CD4-positive, alpha-beta T cell (primary cell): ENCODE results near the gene FOXD3. TPM values are rescaled to one million over a fixed set of nuclear protein-coding genes. Genes with fewer than 3 reads are reported as not detected.
A peak's percentile ranks its signal among the peaks of the same experiment; 100 is the strongest.

Source experiments
- ATAC-seq: fragments of 200-7000 bp; cut with Tn5 transposase; one replicate; pipeline ENCODE4 v1.10.0; 2022; ENCODE audit warnings: mild to moderate bottlenecking; ENCODE audit not compliant: poor library complexity
- CTCF ChIA-PET: fragments of 350-600 bp; sonication (Branson Sonifier 250); formaldehyde crosslinking; loops from one replicate; lab custom pipeline; 2021; ENCODE audit warnings: antibody characterized with exemption, inconsistent platforms; lab: Charles Lee
- POLR2A ChIA-PET: fragments of 350-600 bp; sonication (Branson Sonifier 250); formaldehyde crosslinking; loops from one replicate; lab custom pipeline; 2021; ENCODE audit warnings: antibody characterized with exemption, inconsistent platforms; lab: Charles Lee
- DNase-seq, 14 experiments: peaks; one replicate each; pipeline ENCODE4 v3.0.0-alpha.2; 2013 to 2020; ENCODE audit warnings: mixed read lengths in 2 of 14
- H3K27ac ChIP-seq, 2 donors: one replicate each; pipeline versions ENCODE4 v1.5.1 to v1.7.0; 2013; ENCODE audit warnings: low read length in 2 of 2, low read depth in 1 of 2, mild to moderate bottlenecking in 1 of 2
- H3K27me3 ChIP-seq, 2 experiments: 1 replicate in 1 of 2; 2 replicates in 1 of 2; pipeline versions ENCODE4 v1.6.1 to v1.7.0; 2013; ENCODE audit warnings: low read length in 2 of 2, control low read depth in 1 of 2, mild to moderate bottlenecking in 1 of 2, moderate library complexity in 1 of 2; ENCODE audit not compliant: insufficient read depth in 2 of 2, control insufficient read depth in 1 of 2
- H3K36me3 ChIP-seq: one replicate; pipeline ENCODE4 v1.6.1; 2013; ENCODE audit warnings: low read length, control low read depth; ENCODE audit not compliant: insufficient read depth
- H3K4me1 ChIP-seq: one replicate; pipeline ENCODE4 v1.6.1; 2013; ENCODE audit warnings: low read length, control low read depth; ENCODE audit not compliant: insufficient read depth
- H3K4me3 ChIP-seq: one replicate; pipeline ENCODE4 v1.5.1; 2013; ENCODE audit warnings: mild to moderate bottlenecking, low read length, moderate library complexity
- H3K9me3 ChIP-seq, 2 experiments: 1 replicate in 1 of 2; 2 replicates in 1 of 2; pipeline versions ENCODE4 v1.6.1 to v1.7.0; 2013; ENCODE audit warnings: low read length in 2 of 2, mild to moderate bottlenecking in 2 of 2, control low read depth in 1 of 2, moderate library complexity in 1 of 2; ENCODE audit not compliant: control insufficient read depth in 1 of 2, insufficient read depth in 1 of 2
- H3K27ac Mint-ChIP-seq: one replicate; pipeline ENCODE4 v1.8.0; 2020; ENCODE audit warnings: mixed read lengths
- H3K27me3 Mint-ChIP-seq: one replicate; pipeline ENCODE4 v1.8.0; 2021; ENCODE audit warnings: mixed read lengths
- H3K36me3 Mint-ChIP-seq: one replicate; pipeline ENCODE4 v1.8.0; 2021; ENCODE audit warnings: low read depth, mixed read lengths
- H3K4me1 Mint-ChIP-seq: one replicate; pipeline ENCODE4 v1.8.0; 2021; ENCODE audit warnings: low read depth, mixed read lengths
- H3K4me3 Mint-ChIP-seq: one replicate; pipeline ENCODE4 v1.8.0; 2020; ENCODE audit warnings: mild to moderate bottlenecking, mixed read lengths
- H3K9me3 Mint-ChIP-seq: one replicate; pipeline ENCODE4 v1.8.0; 2020; ENCODE audit warnings: mixed read lengths
- CTCF ChIP-seq: fragments of 200-600 bp; IDR thresholded peaks from one replicate; pipeline ENCODE4 v1.8.0; 2022; ENCODE audit warnings: antibody characterized with exemption, mild to moderate bottlenecking
- intact Hi-C, 2 experiments: fragments of 100-400 bp; cut with DNase I in 1 of 2; cut with micrococcal nuclease in 1 of 2; formaldehyde crosslinking; loops; one replicate each; pipeline versions ENCODE4 v1.15.1 to v1.9.0; 2023 to 2025; cut with DNase I, micrococcal nuclease
- polyA plus RNA-seq, 2 donors: library from polyadenylated mRNA; unstranded; fragments of 120-200 nt; gene quantifications; one replicate each; pipeline ENCODE4 v1.2.1, GENCODE V29; 2013
- total RNA-seq, 174 experiments: library from RNA in 2 of 174; stranded (reverse) in 2 of 174; gene quantifications; one replicate each; pipeline ENCODE4 v1.2.3 and lab custom pipeline; 2021 to 2026

The FOXD3 gene
- total RNA-seq (not detected), total RNA-seq (lab: John Stamatoyannopoulos, UW) (0 to 0.09 (median 0) reads per million in 172 experiments)
- not detected for polyA plus RNA-seq (2013, experiment 1 of 2)
- polyA plus RNA-seq (2013, experiment 2 of 2) = 0.18 TPM

- intact Hi-C loops = no loop called here
- POLR2A ChIA-PET = interaction anchor here (1.1 kb wide), 1 partner anchor 13 kb away, joined by 3 read pairs; no protein-coding TSS in a partner anchor
- Histone ChIP-seq H3K9me3 (peaks cover 40 to 72% of the 10 kb centered on the region in 2 experiments), H3K27ac (no peak within 1 kb of the TSS), H3K4me1 (peaks cover 63% of the 10 kb centered on the region), H3K27me3 (peaks cover 75 to 92% of the 10 kb centered on the region in 2 experiments), H3K4me3 (peak within 1 kb of the TSS; percentile 47), H3K36me3 (no peaks in the 10 kb centered on the region)
- peaks cover 88% of the 10 kb centered on the region for H3K27me3 Mint-ChIP-seq
- no peak for TF ChIP-seq CTCF
- DNase-seq (peak in 3 of 14 experiments; percentile 19 to 59 (median 56)), ATAC-seq (peak; percentile 22)
- CTCF ChIA-PET = no interaction called here
- peak within 1 kb of the TSS; percentile 84 for H3K4me3 Mint-ChIP-seq
- peak within 1 kb of the TSS; percentile 68 for H3K27ac Mint-ChIP-seq
- peaks cover 4% of the 10 kb centered on the region for H3K9me3 Mint-ChIP-seq
- H3K36me3 Mint-ChIP-seq = peaks cover 12% of the 10 kb centered on the region
- H3K4me1 Mint-ChIP-seq = peaks cover 55% of the 10 kb centered on the region
Observed at GRCh38 chr1:63322114-63322943, at the start of gene FOXD3. TSS of gene FOXD3 (plus strand) at chr1:63322567. CDS start at chr1:63323059, 492 bp downstream.

GRCh38 chr1:63272811-63273210 is 49.6 kb upstream of the FOXD3 start:
- CTCF ChIA-PET = no interaction called here
- no peaks in the 10 kb centered on the region for H3K4me1 Mint-ChIP-seq
- ATAC-seq (no peak), DNase-seq (no peak)
- no peaks in the 10 kb centered on the region for H3K9me3 Mint-ChIP-seq
- H3K9me3 ChIP-seq = no peaks in the 10 kb centered on the region
- no peak overlapping the region for H3K4me3 ChIP-seq
- H3K27ac ChIP-seq = no peak overlapping the region
- no peaks in the 10 kb centered on the region for H3K36me3 ChIP-seq
- H3K4me3 Mint-ChIP-seq = no peak overlapping the region
- intact Hi-C loops = loop anchor here in 1 of 2 experiments (10.0 kb wide), 1 partner anchor 58 kb away; no protein-coding TSS in a partner anchor
- H3K27me3 ChIP-seq = no peaks in the 10 kb centered on the region
- H3K4me1 ChIP-seq = no peaks in the 10 kb centered on the region
- peaks cover 33% of the 10 kb centered on the region for H3K27me3 Mint-ChIP-seq
- TF ChIP-seq CTCF = no peak
- POLR2A ChIA-PET = no interaction called here
- no peak overlapping the region for H3K27ac Mint-ChIP-seq
- no peaks in the 10 kb centered on the region for H3K36me3 Mint-ChIP-seq

GRCh38 chr1:63274371-63274770 is 48.0 kb upstream of the FOXD3 start:
- Histone ChIP-seq H3K27me3 (no peaks in the 10 kb centered on the region), H3K36me3 (no peaks in the 10 kb centered on the region), H3K9me3 (no peaks in the 10 kb centered on the region), H3K4me3 (no peak overlapping the region), H3K27ac (no peak overlapping the region), H3K4me1 (no peaks in the 10 kb centered on the region)
- no peaks in the 10 kb centered on the region for H3K36me3 Mint-ChIP-seq
- DNase-seq (no peak), ATAC-seq (no peak)
- intact Hi-C loops = loop anchor here in 1 of 2 experiments (10.0 kb wide), 1 partner anchor 60 kb away; no protein-coding TSS in a partner anchor
- peaks cover 24% of the 10 kb centered on the region for H3K27me3 Mint-ChIP-seq
- no peak overlapping the region for H3K4me3 Mint-ChIP-seq
- ChIA-PET CTCF (no interaction called here), POLR2A (no interaction called here)
- no peaks in the 10 kb centered on the region for H3K4me1 Mint-ChIP-seq
- TF ChIP-seq CTCF = no peak
- H3K9me3 Mint-ChIP-seq = no peaks in the 10 kb centered on the region
- no peak overlapping the region for H3K27ac Mint-ChIP-seq
